ENCODE measurements around the gene TM9SF2.

Gene TM9SF2

DNA sequence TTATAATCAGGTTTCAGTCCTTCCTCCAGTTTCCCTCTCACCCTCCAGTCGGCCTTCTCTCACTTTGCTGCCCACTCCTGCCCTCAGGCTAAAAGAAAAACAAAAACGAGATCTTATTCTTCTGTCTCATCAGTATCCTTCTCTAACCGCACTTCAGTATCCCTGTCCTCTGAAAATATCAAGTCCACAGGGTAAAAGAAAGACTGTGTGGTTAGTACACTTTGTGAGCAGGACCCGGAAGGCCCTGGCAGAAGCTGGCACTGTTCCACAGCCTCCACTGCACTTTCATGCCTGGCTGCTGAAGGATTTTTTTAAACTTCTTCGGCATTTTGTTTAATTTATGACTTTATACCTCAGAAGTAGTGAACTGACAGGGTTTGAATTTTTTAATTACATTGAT lies 51.8 kb downstream of the TM9SF2 start:
- H3K27ac ChIP-seq = no peak overlapping the region
- no peak for TF ChIP-seq ZFX (IDR thresholded peaks at IDR 0.05)
- TF ChIP-seq, protein P1, sequence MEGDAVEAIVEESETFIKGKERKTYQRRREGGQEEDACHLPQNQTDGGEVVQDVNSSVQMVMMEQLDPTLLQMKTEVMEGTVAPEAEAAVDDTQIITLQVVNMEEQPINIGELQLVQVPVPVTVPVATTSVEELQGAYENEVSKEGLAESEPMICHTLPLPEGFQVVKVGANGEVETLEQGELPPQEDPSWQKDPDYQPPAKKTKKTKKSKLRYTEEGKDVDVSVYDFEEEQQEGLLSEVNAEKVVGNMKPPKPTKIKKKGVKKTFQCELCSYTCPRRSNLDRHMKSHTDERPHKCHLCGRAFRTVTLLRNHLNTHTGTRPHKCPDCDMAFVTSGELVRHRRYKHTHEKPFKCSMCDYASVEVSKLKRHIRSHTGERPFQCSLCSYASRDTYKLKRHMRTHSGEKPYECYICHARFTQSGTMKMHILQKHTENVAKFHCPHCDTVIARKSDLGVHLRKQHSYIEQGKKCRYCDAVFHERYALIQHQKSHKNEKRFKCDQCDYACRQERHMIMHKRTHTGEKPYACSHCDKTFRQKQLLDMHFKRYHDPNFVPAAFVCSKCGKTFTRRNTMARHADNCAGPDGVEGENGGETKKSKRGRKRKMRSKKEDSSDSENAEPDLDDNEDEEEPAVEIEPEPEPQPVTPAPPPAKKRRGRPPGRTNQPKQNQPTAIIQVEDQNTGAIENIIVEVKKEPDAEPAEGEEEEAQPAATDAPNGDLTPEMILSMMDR (conservative IDR thresholded peaks at IDR 0.05) = no peak

DNA sequence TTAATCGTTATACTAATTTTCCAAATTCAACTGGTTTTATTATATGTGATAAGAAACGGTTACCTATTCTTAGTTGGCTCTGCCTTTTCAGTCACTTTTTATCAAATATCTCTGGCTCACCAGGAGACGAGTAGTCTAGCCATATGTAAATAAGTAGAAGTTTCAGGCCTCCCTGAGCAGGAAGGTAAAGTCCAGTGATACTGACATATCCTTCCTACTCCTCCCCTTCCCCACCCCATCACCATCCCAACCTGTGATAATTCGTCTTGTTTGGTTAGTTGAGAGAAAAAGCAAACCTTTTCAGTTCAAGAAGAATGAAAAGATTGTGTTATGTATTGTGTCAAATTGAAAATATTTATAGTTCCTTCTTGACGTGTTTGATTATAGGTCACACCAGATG lies 53.9 kb downstream of the TM9SF2 start:
- no peak for TF ChIP-seq ZFX (IDR thresholded peaks at IDR 0.05)
- TF ChIP-seq, protein P1 (conservative IDR thresholded peaks at IDR 0.05) = no peak

DNA sequence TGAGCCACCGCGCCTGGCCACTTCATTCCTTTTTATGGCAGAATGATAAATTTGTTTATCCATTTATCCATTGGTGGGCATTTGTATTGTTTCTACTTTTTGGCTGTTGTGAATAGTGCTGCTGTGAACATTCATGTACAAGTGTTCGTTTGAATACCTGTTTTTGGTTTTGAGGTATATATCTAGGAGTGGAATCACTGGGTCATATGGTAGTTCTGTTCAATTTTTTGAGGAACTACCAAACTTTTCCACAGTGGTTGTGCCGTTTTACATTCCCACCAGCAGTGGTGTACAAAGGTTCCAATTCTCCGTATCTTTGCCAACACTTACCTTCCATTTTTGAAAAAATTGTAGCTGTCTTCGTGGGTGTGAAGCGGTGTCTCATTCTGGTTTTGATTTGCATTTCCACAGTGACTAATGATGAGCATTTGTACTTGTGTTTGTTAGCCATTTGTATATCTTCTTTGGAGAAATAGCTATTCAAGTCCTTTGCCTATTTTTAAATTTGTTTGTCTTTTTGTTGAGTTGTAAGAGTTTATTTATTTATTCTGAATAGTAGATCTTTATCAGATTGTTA lies 55.7 kb downstream of the TM9SF2 start:
- no peak overlapping the region for H3K27ac ChIP-seq
- TF ChIP-seq, protein P1 (conservative IDR thresholded peaks at IDR 0.05) = no peak
- TF ChIP-seq ZFX (IDR thresholded peaks at IDR 0.05) = no peak

More for the DNA sequence above, 53.9 kb downstream of the TM9SF2 start:
- no peak overlapping the region for H3K27ac ChIP-seq

DNA sequence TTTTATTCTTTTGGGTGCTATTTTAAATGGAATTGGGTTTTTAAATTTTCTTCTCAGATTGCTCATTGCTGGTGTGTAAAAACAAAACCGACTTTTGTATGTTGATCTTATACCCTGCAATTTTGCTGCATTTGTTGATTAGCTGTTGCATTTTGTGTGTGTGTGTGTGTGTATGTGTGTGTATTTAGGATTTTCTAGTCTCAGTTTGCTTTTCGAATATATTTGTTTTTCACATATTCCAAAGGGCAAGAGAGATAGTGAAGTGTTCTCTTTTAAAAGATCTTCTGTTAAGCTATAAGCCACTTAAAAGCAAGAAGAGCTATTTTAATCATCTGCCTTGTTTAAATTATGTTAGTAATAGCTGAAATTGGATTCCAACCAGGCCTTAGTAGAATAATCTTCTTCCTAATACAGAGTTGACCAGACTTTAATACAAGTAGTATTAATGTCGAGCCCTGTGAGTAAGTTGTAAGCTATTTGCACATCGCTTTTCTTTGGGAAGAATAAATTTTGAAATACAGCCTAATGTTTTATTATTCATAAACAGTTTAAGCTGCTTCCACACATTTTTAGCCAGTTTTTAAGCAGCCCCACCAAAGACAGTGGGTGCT lies 57.4 kb downstream of the TM9SF2 start:
- no peak overlapping the region for H3K27ac ChIP-seq
- TF ChIP-seq, protein P1 (conservative IDR thresholded peaks at IDR 0.05) = no peak
- no peak for TF ChIP-seq ZFX (IDR thresholded peaks at IDR 0.05)

DNA sequence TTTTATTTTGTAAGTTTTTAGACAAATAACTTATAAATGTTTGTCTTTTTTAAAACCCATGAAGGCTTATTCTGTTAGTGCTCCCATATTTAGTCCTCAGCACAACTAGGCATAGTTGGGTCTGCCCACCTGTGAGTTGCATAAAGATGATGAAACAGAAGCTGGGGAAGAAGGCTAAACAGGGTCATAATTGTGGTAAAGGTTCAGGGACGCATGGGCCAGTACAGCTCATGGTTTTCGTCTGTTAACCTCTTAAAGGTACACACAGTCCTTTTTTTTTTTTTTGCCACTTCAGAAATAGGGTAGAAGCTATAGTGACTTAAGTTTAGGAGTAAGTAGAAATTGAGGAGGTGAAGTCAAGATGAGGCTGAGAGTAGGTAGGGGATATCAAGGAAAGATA lies 58.3 kb downstream of the TM9SF2 start:
- no peak for TF ChIP-seq ZFX (IDR thresholded peaks at IDR 0.05)
- TF ChIP-seq, protein P1 (conservative IDR thresholded peaks at IDR 0.05) = no peak
- no peak overlapping the region for H3K27ac ChIP-seq

DNA sequence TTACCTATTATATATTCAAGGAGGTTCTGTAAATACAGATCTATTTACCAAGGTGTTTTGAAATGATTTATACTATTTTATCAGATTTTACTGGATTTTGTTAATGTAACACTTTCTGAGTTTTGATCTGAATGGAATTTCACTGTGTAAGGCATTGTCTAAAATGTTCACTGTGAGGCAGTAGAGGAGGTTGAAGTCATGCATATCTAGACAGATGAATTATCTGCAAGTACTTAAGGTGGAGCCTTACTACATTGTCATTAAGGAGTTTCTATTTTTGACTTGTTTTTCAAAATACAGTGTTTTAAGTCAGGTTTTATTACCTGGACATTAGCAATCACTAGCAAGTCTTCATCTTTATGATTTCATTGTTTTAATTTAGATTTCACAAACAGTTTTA lies 62.1 kb downstream of the TM9SF2 start:
- H3K27ac ChIP-seq = no peak overlapping the region
- TF ChIP-seq, protein P1 (conservative IDR thresholded peaks at IDR 0.05) = no peak
- TF ChIP-seq ZFX (IDR thresholded peaks at IDR 0.05) = no peak

DNA sequence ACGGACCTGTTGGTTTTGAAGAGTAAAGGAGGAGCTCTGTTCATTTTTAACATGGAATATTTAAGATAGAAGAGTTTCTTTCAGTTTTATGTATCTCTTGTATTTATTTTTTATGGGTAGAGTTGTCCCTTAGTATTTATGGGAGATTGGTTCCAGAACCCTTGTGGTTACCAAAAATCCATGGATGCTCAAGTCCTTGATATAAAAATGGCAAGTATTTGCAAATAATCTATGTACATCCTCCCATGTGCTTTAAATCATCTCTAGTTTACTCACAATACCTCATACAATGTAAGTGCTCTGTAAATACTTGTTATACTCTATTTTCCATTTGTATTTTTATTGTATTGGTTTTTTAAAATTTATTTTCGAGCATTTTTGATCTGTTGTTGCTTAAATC lies 63.1 kb downstream of the TM9SF2 start:
- TF ChIP-seq, protein P1 (conservative IDR thresholded peaks at IDR 0.05) = no peak
- TF ChIP-seq ZFX (IDR thresholded peaks at IDR 0.05) = no peak
- H3K27ac ChIP-seq = no peak overlapping the region

All from C4-2B (cell line).